Muscle of arm (tissue), 14 donors: Measurements from ENCODE around the gene SLC11A1. TPM values are rescaled to one million over a fixed set of nuclear protein-coding genes. Genes with fewer than 3 reads are reported as not detected.

Source experiments
- DNase-seq: peaks from one replicate; pipeline ENCODE4 v3.0.0-alpha.2; 2013
- long read RNA-seq, 11 donors: transcript quantifications; one replicate each; lab custom pipeline, GENCODE V29; 2026
- polyA plus RNA-seq, 12 donors: library from polyadenylated mRNA; unstranded; fragments of 120-200 nt; gene quantifications; one replicate each; pipeline ENCODE4 v1.2.1, GENCODE V29; 2013; ENCODE audit not compliant: insufficient read length in 12 of 12

Gene SLC11A1
- 1 to 10 TPM in 2 of 12 donors, under 1 TPM in 8, not detected in 2; 0.22 to 3.0 (median 0.56) TPM for polyA plus RNA-seq
- long read RNA-seq, donor 1: 0 reads
- long read RNA-seq, donor 2: 0 reads
- long read RNA-seq, donor 3: 0 reads
- long read RNA-seq, donor 4: 0 reads
- long read RNA-seq, donor 5: 0 reads
- long read RNA-seq, donor 6: 0 reads
- long read RNA-seq, donor 7: 0 reads
- long read RNA-seq, donor 8: 0 reads
- long read RNA-seq, donor 9: 0 reads
- long read RNA-seq, donor 10: 0 reads
- long read RNA-seq, donor 11: 0 reads

- no peak for DNase-seq
Observed at GRCh38 chr2:218381916-218382366, at the start of gene SLC11A1. Gene SLC11A1, plus strand, starts transcription at chr2:218382273. Its CDS starts 96 bp downstream, at chr2:218382369.

GRCh38 chr2:218332288-218332687, 49.8 kb upstream of the SLC11A1 start:
- DNase-seq: no peak

GRCh38 chr2:218332920-218333645, 49.0 kb upstream of the SLC11A1 start:
- peak; percentile 23 for DNase-seq

GRCh38 chr2:218334531-218334930, 47.5 kb upstream of the SLC11A1 start:
- DNase-seq: no peak

- no peak for DNase-seq
Observed at GRCh38 chr2:218340656-218341055, 41.4 kb upstream of the SLC11A1 start.

GRCh38 chr2:218341381-218341780, 40.7 kb upstream of the SLC11A1 start:
- DNase-seq: no peak

GRCh38 chr2:218342837-218343236, 39.2 kb upstream of the SLC11A1 start:
- DNase-seq: no peak

GRCh38 chr2:218343591-218343990, 38.5 kb upstream of the SLC11A1 start:
- DNase-seq: no peak

- no peak for DNase-seq
Observed at GRCh38 chr2:218344090-218344754, 37.9 kb upstream of the SLC11A1 start.

GRCh38 chr2:218344755-218345417, 37.2 kb upstream of the SLC11A1 start:
- no peak for DNase-seq

- no peak for DNase-seq
Observed at GRCh38 chr2:218345491-218346236, 36.4 kb upstream of the SLC11A1 start.

GRCh38 chr2:218347172-218347571, 34.9 kb upstream of the SLC11A1 start:
- DNase-seq: no peak

GRCh38 chr2:218354045-218354444, 28.0 kb upstream of the SLC11A1 start:
- DNase-seq: no peak

GRCh38 chr2:218354850-218355443, 27.1 kb upstream of the SLC11A1 start:
- no peak for DNase-seq

- DNase-seq: no peak
Observed at GRCh38 chr2:218357236-218358177, 24.6 kb upstream of the SLC11A1 start.

GRCh38 chr2:218360453-218360852, 21.6 kb upstream of the SLC11A1 start:
- DNase-seq: no peak

- DNase-seq: no peak
Observed at GRCh38 chr2:218362606-218363005, 19.5 kb upstream of the SLC11A1 start.

GRCh38 chr2:218363736-218364135, 18.3 kb upstream of the SLC11A1 start:
- no peak for DNase-seq

- DNase-seq: no peak
Observed at GRCh38 chr2:218364196-218364595, 17.9 kb upstream of the SLC11A1 start.
